HL-60 (cell line): ENCODE results near the gene ALPI.

Experiments used
- CTCF ChIP-seq: IDR thresholded peaks from one replicate; pipeline ENCODE4 v1.5.1; 2011; ENCODE audit warnings: low read length, control low read depth, inconsistent platforms; ENCODE audit not compliant: insufficient read depth
- GABPA ChIP-seq: IDR thresholded peaks from 2 replicates; pipeline ENCODE4 v1.6.1; 2012; ENCODE audit warnings: low read depth
- POLR2AphosphoS5 ChIP-seq: IDR thresholded peaks from 2 replicates; pipeline ENCODE4 v1.6.1; 2012; ENCODE audit warnings: low read depth
- REST ChIP-seq: IDR thresholded peaks from 2 replicates; pipeline ENCODE4 v1.6.1; 2012; ENCODE audit warnings: low read depth; ENCODE audit not compliant: insufficient replicate concordance
- SPI1 ChIP-seq: IDR thresholded peaks from 2 replicates; pipeline ENCODE4 v1.6.1; 2012; ENCODE audit warnings: low read depth, mild to moderate bottlenecking, borderline replicate concordance

GRCh38 chr2:232501794-232502390 lies 45.9 kb downstream of the ALPI start:
- TF ChIP-seq POLR2AphosphoS5, result no peak
- no peak for TF ChIP-seq CTCF
- TF ChIP-seq GABPA, result no peak
- TF ChIP-seq REST, result no peak
- no peak for TF ChIP-seq SPI1
